ENCODE measurements around the gene C10orf95.

The C10orf95 gene

GRCh38 chr10:102419269-102420180, 31.8 kb downstream of the C10orf95 start:
- peaks cover 41% of the 10 kb centered on the region for H3K4me1 Mint-ChIP-seq
- peak overlapping the region; percentile 19 to 23 for H3K27ac Mint-ChIP-seq
- H3K27me3 Mint-ChIP-seq: peaks cover 49% of the 10 kb centered on the region
- DNase-seq (peak; percentile 64 to 72), ATAC-seq (no peak)
- no peaks in the 10 kb centered on the region for H3K9me3 Mint-ChIP-seq
- peak overlapping the region; percentile 97 to 99 for H3K4me3 Mint-ChIP-seq

- no peak for ATAC-seq
- Mint-ChIP-seq H3K27ac (peak within 1 kb of the TSS; percentile 23 to 60), H3K9me3 (no peaks in the 10 kb centered on the region)
Observed at GRCh38 chr10:102418622-102419268, 32.6 kb downstream of the C10orf95 start, which contains the start of gene PSD. PSD (minus strand) TSS chr10:102418785; CDS start chr10:102417038, 1,747 bp downstream.

GRCh38 chr10:102416695-102417094, 34.6 kb downstream of the C10orf95 start:
- Mint-ChIP-seq H3K27me3 (peaks cover 59% of the 10 kb centered on the region), H3K9me3 (no peaks in the 10 kb centered on the region), H3K4me1 (peaks cover 45% of the 10 kb centered on the region), H3K4me3 (no peak overlapping the region), H3K27ac (no peak overlapping the region)
- DNase-seq (no peak), ATAC-seq (no peak)

More at GRCh38 chr10:102418622-102419268, 32.6 kb downstream of the C10orf95 start, which contains the start of gene PSD:
- Mint-ChIP-seq H3K27me3 (peaks cover 55% of the 10 kb centered on the region), H3K4me1 (peaks cover 40% of the 10 kb centered on the region), H3K4me3 (peak within 1 kb of the TSS; percentile 97 to 99)
- no peak for DNase-seq

- Mint-ChIP-seq H3K27ac (no peak overlapping the region), H3K27me3 (peaks cover 63% of the 10 kb centered on the region), H3K4me3 (no peak overlapping the region), H3K9me3 (no peaks in the 10 kb centered on the region), H3K4me1 (peaks cover 49% of the 10 kb centered on the region)
- DNase-seq: no peak
- no peak for ATAC-seq
Observed at GRCh38 chr10:102416283-102416682, 35.1 kb downstream of the C10orf95 start.

GRCh38 chr10:102414749-102415148, 36.6 kb downstream of the C10orf95 start:
- DNase-seq: no peak
- H3K9me3 Mint-ChIP-seq: no peaks in the 10 kb centered on the region
- no peak overlapping the region for H3K27ac Mint-ChIP-seq
- ATAC-seq: no peak
- peaks cover 58% of the 10 kb centered on the region for H3K4me1 Mint-ChIP-seq
- H3K4me3 Mint-ChIP-seq: no peak overlapping the region
- peaks cover 69% of the 10 kb centered on the region for H3K27me3 Mint-ChIP-seq

GRCh38 chr10:102413806-102414561, 37.4 kb downstream of the C10orf95 start:
- H3K9me3 Mint-ChIP-seq: no peaks in the 10 kb centered on the region
- H3K4me3 Mint-ChIP-seq: no peak overlapping the region
- ATAC-seq: no peak
- H3K27ac Mint-ChIP-seq: no peak overlapping the region
- peaks cover 56% of the 10 kb centered on the region for H3K4me1 Mint-ChIP-seq
- peaks cover 65% of the 10 kb centered on the region for H3K27me3 Mint-ChIP-seq
- DNase-seq: no peak

- ATAC-seq: no peak
- peaks cover 57% of the 10 kb centered on the region for H3K27me3 Mint-ChIP-seq
- no peak overlapping the region for H3K4me3 Mint-ChIP-seq
Observed at GRCh38 chr10:102413053-102413705, 38.2 kb downstream of the C10orf95 start.

GRCh38 chr10:102412293-102412692, 39.0 kb downstream of the C10orf95 start:
- H3K4me1 Mint-ChIP-seq: peaks cover 65% of the 10 kb centered on the region
- DNase-seq (no peak), ATAC-seq (no peak)
- H3K27me3 Mint-ChIP-seq: peaks cover 48% of the 10 kb centered on the region
- no peak overlapping the region for H3K4me3 Mint-ChIP-seq
- no peaks in the 10 kb centered on the region for H3K9me3 Mint-ChIP-seq
- H3K27ac Mint-ChIP-seq: peak overlapping the region in 1 of 2 donors; percentile 36

More at GRCh38 chr10:102413053-102413705, 38.2 kb downstream of the C10orf95 start:
- Mint-ChIP-seq H3K4me1 (peaks cover 56% of the 10 kb centered on the region), H3K9me3 (no peaks in the 10 kb centered on the region), H3K27ac (no peak overlapping the region)
- DNase-seq: peak; percentile 57 to 68

- H3K4me1 Mint-ChIP-seq: peaks cover 72% of the 10 kb centered on the region
- H3K9me3 Mint-ChIP-seq: no peaks in the 10 kb centered on the region
- H3K27me3 Mint-ChIP-seq: peaks cover 41% of the 10 kb centered on the region
- ATAC-seq (no peak), DNase-seq (no peak)
- peak overlapping the region in 1 of 2 donors; percentile 67 for H3K27ac Mint-ChIP-seq
- peak overlapping the region; percentile 55 to 78 for H3K4me3 Mint-ChIP-seq
Observed at GRCh38 chr10:102411341-102412255, 39.7 kb downstream of the C10orf95 start.

- ATAC-seq (no peak), DNase-seq (peak; percentile 48 to 58)
- Mint-ChIP-seq H3K27ac (peak overlapping the region in 1 of 2 donors; percentile 67), H3K4me3 (peak overlapping the region; percentile 78 to 83), H3K9me3 (no peaks in the 10 kb centered on the region), H3K27me3 (peaks cover 30% of the 10 kb centered on the region), H3K4me1 (peaks cover 82% of the 10 kb centered on the region)
Observed at GRCh38 chr10:102410429-102411073, 40.8 kb downstream of the C10orf95 start.

GRCh38 chr10:102409604-102410428, 41.5 kb downstream of the C10orf95 start:
- DNase-seq (no peak), ATAC-seq (no peak)
- Mint-ChIP-seq H3K27ac (peak overlapping the region; percentile 63 to 67), H3K4me1 (peaks cover 89% of the 10 kb centered on the region), H3K27me3 (peaks cover 23% of the 10 kb centered on the region), H3K4me3 (peak overlapping the region; percentile 78 to 83), H3K9me3 (no peaks in the 10 kb centered on the region)

GRCh38 chr10:102408728-102409603, 42.4 kb downstream of the C10orf95 start:
- Mint-ChIP-seq H3K27me3 (peaks cover 14% of the 10 kb centered on the region), H3K4me3 (peak overlapping the region; percentile 78 to 83), H3K4me1 (peaks cover 88% of the 10 kb centered on the region), H3K27ac (peak overlapping the region; percentile 20 to 68), H3K9me3 (no peaks in the 10 kb centered on the region)
- peak; percentile 87 to 88 for DNase-seq
- peak; percentile 72 for ATAC-seq
